ENCODE measurements around the gene PEX14.

PEX14 gene

GRCh38 chr1:10615932-10616671, 141.4 kb downstream of the PEX14 start:
- no peak for TF ChIP-seq CTCF (conservative IDR thresholded peaks at IDR 0.05; ENCODE audit: low read depth, low read length)
- no peak for DNase-seq (ENCODE audit: low read depth)
- H3K4me3 ChIP-seq (ENCODE audit: low read depth, low read length), result no peak overlapping the region

DNA sequence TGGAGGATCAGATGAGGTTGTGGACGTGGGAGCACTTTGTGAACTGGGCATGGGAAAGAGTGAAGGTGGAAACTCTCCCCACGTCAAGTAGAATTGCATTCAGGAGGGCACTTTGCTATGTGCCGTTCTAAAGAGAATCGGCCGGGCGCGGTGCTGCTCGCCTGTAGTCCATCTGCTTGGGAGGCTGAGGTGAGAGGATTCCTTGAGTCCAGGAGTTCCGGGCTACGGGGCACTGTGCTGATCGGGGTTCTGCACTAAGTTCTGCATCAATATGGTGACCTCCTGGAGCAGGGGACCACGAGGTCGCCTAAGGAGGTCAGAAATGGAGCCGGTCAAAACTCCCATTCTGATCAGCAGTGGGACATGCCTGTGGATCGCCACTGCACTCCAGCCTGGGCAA, 141.9 kb downstream of the PEX14 start:
- no peak for TF ChIP-seq CTCF (conservative IDR thresholded peaks at IDR 0.05; ENCODE audit: low read depth, low read length)
- no peak overlapping the region for H3K4me3 ChIP-seq (ENCODE audit: low read depth, low read length)
- no peak for DNase-seq (ENCODE audit: low read depth)

DNA sequence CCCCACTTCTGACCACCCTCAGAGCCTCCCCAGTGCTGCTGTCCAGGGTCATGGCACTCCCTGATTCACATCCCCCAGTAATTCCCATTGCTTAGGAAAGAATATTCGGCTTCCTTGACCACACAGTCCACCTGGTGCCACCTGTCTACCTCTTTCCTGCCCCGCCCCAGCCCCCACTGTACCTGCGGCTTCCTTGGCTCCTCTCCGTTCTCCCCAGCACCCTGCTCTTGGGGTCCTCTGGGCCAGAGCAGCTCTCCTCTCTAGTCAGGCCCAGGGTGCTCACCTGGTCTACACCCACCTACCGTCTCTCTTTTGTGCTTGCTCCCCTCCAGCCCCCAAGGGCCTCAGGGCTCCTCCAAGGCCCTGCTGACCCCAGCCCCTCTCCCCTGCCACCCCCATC, 142.6 kb downstream of the PEX14 start:
- no peak for TF ChIP-seq CTCF (conservative IDR thresholded peaks at IDR 0.05; ENCODE audit: low read depth, low read length)
- no peak overlapping the region for H3K4me3 ChIP-seq (ENCODE audit: low read depth, low read length)
- no peak for DNase-seq (ENCODE audit: low read depth)

GRCh38 chr1:10617931-10618885, 143.5 kb downstream of the PEX14 start:
- no peak for DNase-seq (ENCODE audit: low read depth)
- no peak overlapping the region for H3K4me3 ChIP-seq (ENCODE audit: low read depth, low read length)
- no peak for TF ChIP-seq CTCF (conservative IDR thresholded peaks at IDR 0.05; ENCODE audit: low read depth, low read length)

- no peak overlapping the region for H3K4me3 ChIP-seq (ENCODE audit: low read depth, low read length)
- no peak for TF ChIP-seq CTCF (conservative IDR thresholded peaks at IDR 0.05; ENCODE audit: low read depth, low read length)
- no peak for DNase-seq (ENCODE audit: low read depth)
Observed at GRCh38 chr1:10620776-10621175, 146.0 kb downstream of the PEX14 start.

GRCh38 chr1:10621906-10622305, 147.2 kb downstream of the PEX14 start:
- no peak overlapping the region for H3K4me3 ChIP-seq (ENCODE audit: low read depth, low read length)
- no peak for TF ChIP-seq CTCF (conservative IDR thresholded peaks at IDR 0.05; ENCODE audit: low read depth, low read length)

More at GRCh38 chr1:10621906-10622305, 147.2 kb downstream of the PEX14 start:
- DNase-seq (ENCODE audit: low read depth), result no peak

Data from choroid plexus epithelial cell (primary cell).